ENCODE measurements around the gene CETN3. TPM values are rescaled to one million over a fixed set of nuclear protein-coding genes. Genes with fewer than 3 reads are reported as not detected.

The CETN3 gene
- total and polyA plus RNA-seq, 2 of the 13 experiments (the other 11 are each of a cell fraction or from before 2014, with no cell fraction given) = 15.4 to 71.5 TPM

DNA sequence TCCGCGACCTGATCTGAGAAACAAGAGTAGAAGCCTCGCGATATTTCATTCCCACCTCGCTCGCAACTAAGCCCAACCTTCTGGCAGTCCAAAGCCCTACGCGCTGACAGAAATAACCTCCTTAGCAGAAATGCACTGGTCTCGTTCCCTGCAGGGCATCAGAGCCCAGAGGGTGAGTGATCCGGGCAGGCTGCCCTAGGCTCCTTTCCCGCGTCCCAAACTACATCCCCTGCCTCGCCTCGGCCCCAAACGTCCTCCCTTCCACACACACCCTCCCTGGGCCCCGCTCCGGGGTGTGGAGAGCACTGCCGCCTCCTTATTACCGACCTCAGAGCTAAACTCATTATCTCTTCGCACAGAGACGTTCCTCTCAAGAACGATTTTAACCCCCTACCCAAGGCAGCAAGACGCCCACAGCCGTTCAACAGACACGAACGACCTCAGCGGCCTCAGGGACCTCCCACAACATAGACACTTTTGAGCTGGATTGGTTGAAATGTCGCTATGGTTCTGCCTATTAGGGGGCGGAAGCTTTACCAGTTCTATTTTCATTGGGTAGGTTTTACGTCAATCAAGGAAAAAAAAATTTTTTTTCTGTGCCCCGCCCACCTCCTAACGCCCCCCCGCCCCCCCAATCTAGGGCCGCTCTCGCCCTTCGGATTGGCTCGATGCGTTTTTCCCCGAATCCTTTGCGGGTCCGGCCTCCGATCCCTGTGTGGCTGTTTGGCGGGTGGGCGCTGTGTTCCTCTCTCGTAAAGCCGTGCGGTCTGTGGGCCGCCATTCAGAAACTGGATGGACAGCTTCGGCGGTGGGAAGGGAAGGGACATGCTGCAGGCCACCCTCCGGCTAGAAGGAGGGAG lies at the start of gene CETN3 (continued):
- TF ChIP-seq, protein P1, sequence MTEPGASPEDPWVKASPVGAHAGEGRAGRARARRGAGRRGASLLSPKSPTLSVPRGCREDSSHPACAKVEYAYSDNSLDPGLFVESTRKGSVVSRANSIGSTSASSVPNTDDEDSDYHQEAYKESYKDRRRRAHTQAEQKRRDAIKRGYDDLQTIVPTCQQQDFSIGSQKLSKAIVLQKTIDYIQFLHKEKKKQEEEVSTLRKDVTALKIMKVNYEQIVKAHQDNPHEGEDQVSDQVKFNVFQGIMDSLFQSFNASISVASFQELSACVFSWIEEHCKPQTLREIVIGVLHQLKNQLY (CRISPR knock-in tag; IDR thresholded peaks at IDR 0.05) = 0 out of 2 replicates have a peak, but pooled peaks have one; percentile 14
- TF ChIP-seq KLF15 (CRISPR knock-in tag; IDR thresholded peaks at IDR 0.05; ENCODE audit: borderline replicate concordance) = peak; percentile 64; the same call in 1 of the 2 replicates
- no peak for TF ChIP-seq ZNF7 (CRISPR knock-in tag; IDR thresholded peaks at IDR 0.05)
- TF ChIP-seq, protein P2, sequence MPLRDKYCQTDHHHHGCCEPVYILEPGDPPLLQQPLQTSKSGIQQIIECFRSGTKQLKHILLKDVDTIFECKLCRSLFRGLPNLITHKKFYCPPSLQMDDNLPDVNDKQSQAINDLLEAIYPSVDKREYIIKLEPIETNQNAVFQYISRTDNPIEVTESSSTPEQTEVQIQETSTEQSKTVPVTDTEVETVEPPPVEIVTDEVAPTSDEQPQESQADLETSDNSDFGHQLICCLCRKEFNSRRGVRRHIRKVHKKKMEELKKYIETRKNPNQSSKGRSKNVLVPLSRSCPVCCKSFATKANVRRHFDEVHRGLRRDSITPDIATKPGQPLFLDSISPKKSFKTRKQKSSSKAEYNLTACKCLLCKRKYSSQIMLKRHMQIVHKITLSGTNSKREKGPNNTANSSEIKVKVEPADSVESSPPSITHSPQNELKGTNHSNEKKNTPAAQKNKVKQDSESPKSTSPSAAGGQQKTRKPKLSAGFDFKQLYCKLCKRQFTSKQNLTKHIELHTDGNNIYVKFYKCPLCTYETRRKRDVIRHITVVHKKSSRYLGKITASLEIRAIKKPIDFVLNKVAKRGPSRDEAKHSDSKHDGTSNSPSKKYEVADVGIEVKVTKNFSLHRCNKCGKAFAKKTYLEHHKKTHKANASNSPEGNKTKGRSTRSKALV (CRISPR knock-in tag; IDR thresholded peaks at IDR 0.05) = peak; percentile 65; the same call in 1 of the 2 replicates
- no peak for TF ChIP-seq TAF15 (IDR thresholded peaks at IDR 0.05; ENCODE audit: low read depth, low read length, poor library complexity, severe bottlenecking)
- TF ChIP-seq GPN1 (CRISPR knock-in tag; IDR thresholded peaks at IDR 0.05; ENCODE audit: borderline replicate concordance) = no peak
- no peak for TF ChIP-seq ZBTB1 (CRISPR knock-in tag; IDR thresholded peaks at IDR 0.05; ENCODE audit: borderline replicate concordance)
- peak; percentile 70; the same call in 1 of the 2 replicates for TF ChIP-seq ZNF253 (CRISPR knock-in tag; IDR thresholded peaks at IDR 0.05; ENCODE audit: borderline replicate concordance)
- TF ChIP-seq KLF13 (CRISPR knock-in tag; IDR thresholded peaks at IDR 0.05) = 0 out of 2 replicates have a peak, but pooled peaks have one; percentile 58
- TF ChIP-seq BCL6 (CRISPR knock-in tag; IDR thresholded peaks at IDR 0.05) = no peak
- TF ChIP-seq, protein P3, sequence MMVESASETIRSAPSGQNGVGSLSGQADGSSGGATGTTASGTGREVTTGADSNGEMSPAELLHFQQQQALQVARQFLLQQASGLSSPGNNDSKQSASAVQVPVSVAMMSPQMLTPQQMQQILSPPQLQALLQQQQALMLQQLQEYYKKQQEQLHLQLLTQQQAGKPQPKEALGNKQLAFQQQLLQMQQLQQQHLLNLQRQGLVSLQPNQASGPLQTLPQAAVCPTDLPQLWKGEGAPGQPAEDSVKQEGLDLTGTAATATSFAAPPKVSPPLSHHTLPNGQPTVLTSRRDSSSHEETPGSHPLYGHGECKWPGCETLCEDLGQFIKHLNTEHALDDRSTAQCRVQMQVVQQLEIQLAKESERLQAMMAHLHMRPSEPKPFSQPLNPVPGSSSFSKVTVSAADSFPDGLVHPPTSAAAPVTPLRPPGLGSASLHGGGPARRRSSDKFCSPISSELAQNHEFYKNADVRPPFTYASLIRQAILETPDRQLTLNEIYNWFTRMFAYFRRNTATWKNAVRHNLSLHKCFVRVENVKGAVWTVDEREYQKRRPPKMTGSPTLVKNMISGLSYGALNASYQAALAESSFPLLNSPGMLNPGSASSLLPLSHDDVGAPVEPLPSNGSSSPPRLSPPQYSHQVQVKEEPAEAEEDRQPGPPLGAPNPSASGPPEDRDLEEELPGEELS (CRISPR knock-in tag; IDR thresholded peaks at IDR 0.05) = peak; percentile 30; the same call in 1 of the 2 replicates
- TF ChIP-seq ZNF207 (IDR thresholded peaks at IDR 0.05; ENCODE audit: borderline replicate concordance) = no peak
- TF ChIP-seq, protein P4, sequence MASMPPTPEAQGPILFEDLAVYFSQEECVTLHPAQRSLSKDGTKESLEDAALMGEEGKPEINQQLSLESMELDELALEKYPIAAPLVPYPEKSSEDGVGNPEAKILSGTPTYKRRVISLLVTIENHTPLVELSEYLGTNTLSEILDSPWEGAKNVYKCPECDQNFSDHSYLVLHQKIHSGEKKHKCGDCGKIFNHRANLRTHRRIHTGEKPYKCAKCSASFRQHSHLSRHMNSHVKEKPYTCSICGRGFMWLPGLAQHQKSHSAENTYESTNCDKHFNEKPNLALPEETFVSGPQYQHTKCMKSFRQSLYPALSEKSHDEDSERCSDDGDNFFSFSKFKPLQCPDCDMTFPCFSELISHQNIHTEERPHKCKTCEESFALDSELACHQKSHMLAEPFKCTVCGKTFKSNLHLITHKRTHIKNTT (CRISPR knock-in tag; IDR thresholded peaks at IDR 0.05) = no peak
- TF ChIP-seq HDAC1 (CRISPR knock-in tag; IDR thresholded peaks at IDR 0.05) = peak; percentile 61
- TF ChIP-seq FOXA3 (CRISPR knock-in tag; IDR thresholded peaks at IDR 0.05) = peak; percentile 32; the same call in 1 of the 2 replicates
- TF ChIP-seq SOX5 (CRISPR knock-in tag; IDR thresholded peaks at IDR 0.05; ENCODE audit: borderline replicate concordance) = peak; percentile 59
- TF ChIP-seq KDM5B (CRISPR knock-in tag; IDR thresholded peaks at IDR 0.05; ENCODE audit: borderline replicate concordance) = peak; percentile 67; the same call in 1 of the 2 replicates
- no peak for TF ChIP-seq RORA (CRISPR knock-in tag; IDR thresholded peaks at IDR 0.05)
- no peak for TF ChIP-seq HNF4G (IDR thresholded peaks at IDR 0.05; ENCODE audit: borderline replicate concordance, low read depth, low read length)
- TF ChIP-seq HNF4G (CRISPR knock-in tag; IDR thresholded peaks at IDR 0.05; ENCODE audit: borderline replicate concordance, low read depth) = peak; percentile 57; the same call in 1 of the 2 replicates
- no peak for TF ChIP-seq THAP7 (CRISPR knock-in tag; IDR thresholded peaks at IDR 0.05)

Measured in HepG2 (cell line).